ENCODE measurements around the gene HIPK1.
"Not testable (repeated sequence)": the region's sequence is repeated elsewhere in the genome, so short reads cannot be mapped to it uniquely, and the experiment has no call there.

Gene HIPK1

DNA sequence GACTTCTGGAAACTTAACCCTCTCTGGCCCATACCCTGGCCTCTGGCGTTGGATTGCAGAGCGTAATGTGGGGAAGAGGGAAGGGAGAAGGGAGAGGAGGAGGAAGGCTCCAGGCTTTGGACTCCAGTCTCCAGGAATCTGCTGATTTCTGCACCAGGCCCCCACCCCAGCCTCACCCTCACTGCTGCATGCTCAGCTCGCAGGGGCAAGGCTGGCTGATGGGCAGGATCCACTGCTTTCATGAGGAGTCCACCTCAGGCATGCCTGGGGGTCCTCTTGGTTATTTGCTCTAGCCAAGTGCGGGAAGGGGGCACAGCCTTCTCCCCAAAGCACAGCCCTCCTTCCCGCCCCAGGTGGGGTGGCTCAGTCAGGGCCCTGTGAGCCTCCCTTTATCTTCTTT, 53.8 kb downstream of the HIPK1 start:
- no peak for DNase-seq (ENCODE audit: low spot score)

DNA sequence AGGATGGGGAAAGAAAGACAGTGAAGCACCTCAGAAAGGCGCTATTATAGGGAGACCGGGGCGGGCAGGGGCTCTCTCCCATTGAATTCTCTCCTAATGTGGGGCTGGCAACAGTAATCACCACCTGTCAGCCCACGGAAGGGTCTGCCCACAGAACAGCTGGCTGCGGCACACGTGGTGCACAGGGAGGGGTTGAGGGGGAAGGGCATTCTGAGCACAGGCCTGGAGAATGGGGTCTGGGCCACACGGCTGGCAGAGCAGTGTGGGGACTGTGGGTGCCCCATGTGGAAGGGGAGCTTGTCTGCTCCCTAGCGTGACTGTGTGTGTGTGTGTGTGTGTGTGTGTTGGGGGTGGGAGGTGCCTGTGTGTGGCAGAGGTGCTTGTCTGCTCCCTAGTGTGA, 54.3 kb downstream of the HIPK1 start:
- no peak for DNase-seq (ENCODE audit: low spot score)

DNA sequence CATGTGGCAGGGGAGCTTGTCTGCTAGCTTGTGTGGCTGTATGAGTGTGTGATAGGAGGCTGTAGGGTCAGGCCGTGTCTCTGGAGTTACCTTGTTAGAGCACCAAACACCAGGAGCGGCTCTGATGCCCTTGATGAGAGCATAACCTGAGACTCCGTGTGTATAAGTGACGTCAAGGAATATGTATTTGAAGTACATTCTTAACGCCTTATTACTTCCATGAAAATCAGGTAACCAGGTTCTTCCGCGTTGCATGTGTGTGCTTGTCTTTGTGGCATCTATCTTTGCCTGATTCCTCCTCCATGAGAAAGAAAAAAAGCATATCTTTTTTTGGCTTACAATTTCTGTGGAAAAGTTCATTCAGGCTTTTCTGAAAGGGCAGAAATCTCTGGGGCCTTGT, 54.7 kb downstream of the HIPK1 start:
- DNase-seq (ENCODE audit: low spot score): no peak

DNA sequence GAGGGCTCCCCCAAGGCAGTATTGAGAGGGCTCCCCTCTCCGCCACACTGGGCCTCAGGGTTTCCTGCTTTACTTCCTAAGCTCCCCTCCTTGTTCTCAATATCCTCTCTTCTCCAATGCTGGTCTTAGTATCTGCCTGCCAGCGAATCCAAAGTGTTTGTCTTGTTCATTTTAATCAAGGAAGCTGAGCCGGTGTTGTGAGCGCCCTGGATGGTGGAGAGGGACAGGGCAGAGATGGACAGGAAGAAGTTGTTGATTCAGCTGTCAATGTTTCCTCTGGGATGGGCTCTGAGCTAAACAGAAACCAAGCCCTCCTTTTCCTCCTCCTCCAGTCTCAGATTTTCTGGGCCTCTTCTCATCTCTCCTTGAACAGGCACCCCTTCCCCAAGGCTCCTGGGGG, 55.6 kb downstream of the HIPK1 start:
- DNase-seq (ENCODE audit: low spot score): no peak

DNA sequence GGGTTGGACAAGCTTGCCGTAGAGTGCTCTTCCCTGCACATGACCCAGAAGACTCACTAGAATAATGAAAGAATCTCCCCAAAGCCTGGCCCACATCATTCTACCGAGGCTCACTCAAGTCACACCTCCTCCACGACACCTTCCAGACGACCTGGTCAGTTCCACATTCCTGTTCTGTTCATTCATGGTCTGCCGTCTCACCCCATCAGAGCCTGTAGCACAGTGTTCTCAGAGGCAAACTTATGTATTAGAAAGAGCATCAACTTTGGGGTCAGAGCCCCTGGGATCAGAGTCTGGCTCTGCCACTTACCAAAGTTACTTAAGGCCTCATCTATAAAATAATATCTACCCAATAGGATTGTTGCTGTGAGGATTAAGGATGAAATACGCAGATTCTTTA, 57.7 kb downstream of the HIPK1 start:
- no peak for DNase-seq (ENCODE audit: low spot score)

DNA sequence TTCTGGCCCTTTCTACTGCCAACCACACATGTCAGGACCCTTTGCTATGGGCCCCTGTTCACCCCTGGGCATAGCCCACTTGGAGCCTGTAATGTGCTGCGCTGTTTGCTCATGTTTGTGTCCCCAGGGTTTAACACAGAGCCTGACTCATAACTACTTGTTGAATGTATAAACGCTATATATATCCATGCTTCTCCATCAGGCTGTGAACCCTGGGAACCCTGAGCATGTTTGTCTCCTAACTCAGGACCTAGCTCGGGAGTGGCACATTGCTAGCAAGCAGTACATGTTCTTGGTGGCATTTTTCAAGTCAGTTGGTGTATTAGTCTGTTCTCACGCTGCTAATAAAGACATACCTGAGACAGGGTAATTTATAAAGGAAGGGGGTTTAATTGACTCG, 58.1 kb downstream of the HIPK1 start:
- DNase-seq (ENCODE audit: low spot score): no peak

DNA sequence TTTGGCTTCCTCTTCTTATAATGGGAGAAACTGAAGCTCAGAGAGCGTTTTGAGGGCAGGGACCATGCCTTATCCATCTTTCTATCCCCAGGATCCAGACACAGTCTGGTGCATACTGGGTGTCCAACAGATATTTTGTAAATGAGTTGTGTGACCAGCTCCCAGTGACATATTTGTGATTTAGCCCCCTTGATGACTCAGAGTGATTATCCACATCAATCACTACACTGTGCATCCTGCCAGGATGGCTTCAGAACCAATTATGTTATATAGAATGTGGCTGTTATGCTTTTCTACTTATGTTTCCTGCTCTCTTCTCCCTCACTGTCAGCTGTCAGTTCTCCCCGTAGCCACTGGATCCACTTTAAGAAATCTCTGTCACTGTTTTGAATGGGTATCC, 61.4 kb downstream of the HIPK1 start:
- no peak for DNase-seq (ENCODE audit: low spot score)

DNA sequence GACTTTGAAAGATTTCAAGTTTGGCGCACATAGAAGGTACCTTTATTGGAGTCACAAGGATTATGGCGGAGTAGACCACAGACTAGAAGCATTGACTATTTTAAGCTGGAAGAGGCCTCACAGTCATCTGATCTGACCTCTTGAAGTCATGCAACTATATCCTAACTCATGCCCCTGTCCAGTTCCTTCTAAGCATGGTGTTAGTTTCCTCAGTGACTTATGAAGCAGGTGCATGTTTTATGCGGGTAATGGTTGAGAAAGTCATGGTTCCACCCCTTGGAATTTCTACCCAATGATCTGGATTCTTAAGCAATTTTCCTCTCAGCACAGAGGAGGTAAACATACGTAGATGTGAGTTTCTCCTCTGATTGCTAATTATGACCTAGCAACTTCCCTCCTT, 61.8 kb downstream of the HIPK1 start:
- DNase-seq (ENCODE audit: low spot score): no peak

DNA sequence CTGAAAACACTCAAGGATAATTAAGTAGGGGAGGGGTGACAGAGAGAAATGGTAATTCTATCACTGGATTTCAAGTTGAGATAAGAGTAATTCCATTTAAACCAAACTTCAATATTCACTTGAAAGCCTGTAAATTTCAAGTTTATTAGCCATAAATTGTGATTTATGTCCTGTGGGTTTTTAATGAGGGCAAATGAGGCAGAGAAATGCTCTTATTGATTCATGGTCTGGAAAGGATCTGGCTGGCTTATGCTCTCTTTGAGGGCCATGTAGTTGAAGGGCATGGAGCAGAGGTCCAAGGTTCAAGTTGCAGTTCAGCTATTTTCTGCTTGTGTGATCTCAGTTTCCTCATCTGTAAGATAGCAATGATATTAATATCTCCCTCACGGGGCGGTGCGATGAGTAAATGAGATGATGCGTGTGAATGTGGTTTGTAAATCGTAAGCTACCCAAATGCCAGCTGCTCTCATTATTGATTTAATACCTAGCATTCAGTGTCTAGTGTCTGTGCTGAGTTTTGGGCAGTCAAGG, 62.4 kb downstream of the HIPK1 start:
- DNase-seq (ENCODE audit: low spot score): no peak

DNA sequence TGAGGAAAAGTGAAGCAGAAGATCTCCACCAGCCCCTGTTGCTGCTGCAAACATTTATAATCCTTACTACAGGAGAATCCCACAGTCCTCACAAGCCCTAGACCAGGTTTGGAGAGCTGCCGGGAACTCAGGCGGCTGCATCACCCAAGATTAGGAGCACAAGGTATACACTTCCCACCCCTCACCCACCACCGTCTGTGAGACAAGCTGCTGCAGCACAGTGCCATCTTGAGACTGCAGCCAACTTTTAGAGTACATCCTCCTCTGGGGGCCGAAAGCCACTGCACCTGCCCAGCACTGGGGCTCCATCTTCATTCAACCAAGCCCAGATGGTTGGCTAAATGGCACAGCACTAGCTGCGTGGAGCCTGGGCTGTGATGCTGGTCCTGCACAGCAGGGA, 63.9 kb downstream of the HIPK1 start:
- DNase-seq (ENCODE audit: low spot score): no peak

DNA sequence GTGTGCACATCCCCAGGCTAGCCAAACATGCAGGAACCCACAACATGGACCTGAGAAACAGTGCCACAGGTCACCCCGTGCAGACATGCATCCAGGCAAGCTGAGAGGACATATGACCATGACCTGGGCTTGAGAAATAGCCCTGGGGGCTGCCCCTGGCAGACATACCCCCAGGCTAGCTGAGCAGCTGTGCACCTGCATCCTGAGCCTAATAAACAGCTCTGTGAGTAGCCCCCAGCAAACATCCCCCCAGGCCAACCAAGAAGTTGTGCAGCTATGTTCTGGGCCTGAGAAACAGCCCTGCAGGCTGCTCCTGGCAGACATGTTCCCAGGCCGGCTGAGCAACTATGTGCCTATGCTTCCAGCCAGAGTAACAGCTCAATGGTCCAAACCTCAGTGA, 64.6 kb downstream of the HIPK1 start:
- no peak for DNase-seq (ENCODE audit: low spot score)

DNA sequence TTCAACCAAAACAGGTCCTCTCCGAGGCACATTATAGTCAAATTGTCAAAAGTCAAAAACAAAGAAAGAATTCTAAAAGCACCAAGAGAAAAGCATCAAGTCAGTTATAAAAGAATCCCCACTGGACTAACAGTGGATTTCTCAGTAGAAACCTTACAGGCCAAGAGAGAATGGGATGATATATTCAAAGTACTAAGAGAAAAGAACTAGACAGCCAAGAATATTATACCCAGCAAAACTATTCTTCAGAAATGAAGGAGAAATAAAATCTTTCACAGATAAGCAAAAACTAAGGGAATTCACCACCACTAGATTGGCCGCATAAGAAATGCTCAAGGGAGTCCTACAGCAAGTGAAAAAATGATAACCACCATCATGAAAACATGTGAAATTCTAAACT, 66.3 kb downstream of the HIPK1 start:
- no peak for DNase-seq (ENCODE audit: low spot score)

DNA sequence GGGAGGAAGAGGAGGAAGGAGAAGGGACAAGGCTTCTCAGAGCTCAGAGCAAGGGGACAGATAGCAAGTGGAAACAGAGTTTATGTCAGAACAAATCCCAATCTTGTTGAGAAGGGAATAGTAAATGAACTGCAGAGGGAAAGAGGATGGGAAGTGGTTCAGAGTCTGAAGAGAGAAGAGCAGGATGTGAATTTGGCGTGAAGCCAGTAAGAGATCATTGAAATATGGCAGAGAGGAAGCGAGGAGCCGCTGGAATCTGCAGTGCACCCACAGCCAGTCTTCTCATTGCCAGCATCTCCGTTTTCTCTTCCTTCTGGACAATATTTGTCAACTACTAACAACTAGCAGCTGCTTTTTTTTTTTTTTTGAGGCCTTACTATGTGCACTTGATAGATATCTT, 69.2 kb downstream of the HIPK1 start:
- no peak for DNase-seq (ENCODE audit: low spot score)

DNA sequence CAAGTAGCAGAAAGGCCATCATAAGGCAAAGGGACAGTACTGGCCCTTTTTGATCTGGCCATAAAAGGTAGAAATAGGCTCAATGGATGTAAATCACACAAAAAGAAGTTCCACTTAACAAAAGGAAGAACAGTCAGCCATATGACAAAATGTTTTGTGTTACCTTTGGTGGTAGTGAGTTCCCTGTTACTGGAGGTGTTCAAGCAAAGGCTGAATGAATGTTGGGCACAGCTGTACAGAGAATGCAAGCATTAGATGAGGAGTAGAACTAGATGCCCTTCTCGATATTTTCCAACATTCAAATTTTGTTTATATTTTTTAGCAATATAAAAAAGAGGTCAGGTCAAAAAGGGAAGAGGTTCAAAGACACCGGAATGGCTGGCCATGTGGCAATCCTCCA, 70.1 kb downstream of the HIPK1 start:
- DNase-seq (ENCODE audit: low spot score): no peak

DNA sequence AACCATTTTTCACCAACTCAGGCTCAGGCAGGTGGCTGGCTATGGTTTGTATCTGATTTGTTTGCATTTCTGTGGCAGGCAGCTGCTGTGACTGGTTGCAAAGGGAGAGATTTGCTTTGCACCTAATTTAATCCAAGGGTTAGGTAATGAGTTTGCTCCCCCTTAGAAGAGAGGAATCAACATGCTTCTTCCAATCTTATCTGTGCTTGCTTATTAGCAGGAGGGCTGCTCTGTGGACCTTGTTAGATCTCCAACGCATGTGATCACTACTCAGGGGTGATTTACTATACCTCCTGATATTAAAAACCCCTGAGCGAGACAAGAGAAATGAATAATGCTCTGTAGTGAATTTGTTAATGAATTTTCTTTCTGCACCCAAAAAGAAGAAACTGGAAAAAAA, 70.7 kb downstream of the HIPK1 start:
- no peak for DNase-seq (ENCODE audit: low spot score)

DNA sequence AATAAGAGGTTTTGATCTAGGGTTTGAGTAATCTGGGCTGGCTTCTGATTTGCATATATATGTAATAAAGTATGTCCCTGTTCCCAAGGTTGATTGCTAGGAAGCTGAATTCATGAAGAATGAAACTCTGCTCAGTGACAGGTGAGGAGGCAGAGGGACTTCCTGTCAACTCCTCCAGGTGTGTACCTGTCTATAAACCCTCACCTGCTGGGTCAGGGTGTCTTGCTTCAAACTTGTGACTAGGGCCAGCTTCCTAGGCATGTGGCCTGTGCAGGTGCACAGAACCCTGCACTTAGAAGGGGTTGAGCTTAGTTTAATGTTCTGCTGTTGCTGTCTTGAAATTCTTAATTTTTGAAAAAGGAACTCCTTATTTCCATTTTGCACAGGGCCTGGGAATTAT, 71.3 kb downstream of the HIPK1 start:
- no peak for DNase-seq (ENCODE audit: low spot score)

DNA sequence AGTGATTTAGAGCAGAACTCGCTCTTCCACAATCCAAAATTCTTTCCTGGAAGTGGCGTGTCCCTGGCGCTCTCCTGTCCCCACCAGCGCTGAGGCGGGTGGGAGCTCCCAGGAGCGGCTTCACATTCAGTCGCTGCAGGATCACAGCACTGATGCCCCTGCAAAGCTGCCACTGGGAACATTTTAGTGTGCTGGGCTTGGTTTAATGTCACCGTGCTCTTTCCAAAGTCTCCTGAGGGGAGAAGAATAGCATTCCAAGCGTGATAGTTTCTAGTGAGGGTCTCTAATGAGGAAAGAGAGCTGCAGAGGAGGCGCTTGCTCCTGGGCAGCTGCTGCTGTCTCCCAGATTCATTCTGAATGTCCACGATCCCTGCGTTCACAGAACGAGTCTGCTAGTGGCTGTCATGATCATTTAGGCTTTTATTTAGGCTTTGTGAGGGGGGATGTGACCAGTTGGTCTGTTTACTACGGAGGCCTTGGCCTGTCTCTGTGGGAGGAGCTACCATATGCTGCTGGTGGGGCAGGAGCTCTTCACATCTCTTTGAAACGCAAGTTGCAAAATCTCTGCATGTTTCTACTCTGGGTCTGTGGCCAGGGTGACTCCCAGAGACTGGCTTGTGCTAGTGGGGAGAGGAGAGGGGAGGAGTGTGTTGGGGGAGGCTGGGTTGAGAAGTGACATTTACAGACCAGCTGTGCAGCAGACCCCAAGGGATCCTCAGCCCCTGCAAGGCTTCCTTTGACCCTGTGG, 73.5 kb downstream of the HIPK1 start:
- no peak for DNase-seq (ENCODE audit: low spot score)

DNA sequence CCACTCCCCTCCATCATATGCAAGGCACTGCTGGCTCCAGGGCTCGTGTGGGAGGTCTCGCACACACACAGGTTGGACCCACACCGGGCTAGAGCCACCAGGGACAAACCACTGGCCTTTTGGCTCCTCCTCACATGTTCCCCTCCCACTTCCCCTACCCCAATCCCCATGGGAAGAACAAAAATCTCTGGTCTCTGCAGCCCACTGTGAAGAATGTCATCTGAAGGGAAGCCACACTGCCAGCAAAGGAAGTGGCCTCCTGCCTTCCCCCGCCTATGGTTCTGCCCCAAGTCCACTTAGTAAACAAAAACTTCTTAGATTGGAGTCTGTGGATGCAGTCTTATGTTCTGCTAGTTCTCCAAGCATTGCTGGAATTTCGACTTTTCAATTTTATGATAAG, 74.3 kb downstream of the HIPK1 start:
- DNase-seq (ENCODE audit: low spot score): no peak

DNA sequence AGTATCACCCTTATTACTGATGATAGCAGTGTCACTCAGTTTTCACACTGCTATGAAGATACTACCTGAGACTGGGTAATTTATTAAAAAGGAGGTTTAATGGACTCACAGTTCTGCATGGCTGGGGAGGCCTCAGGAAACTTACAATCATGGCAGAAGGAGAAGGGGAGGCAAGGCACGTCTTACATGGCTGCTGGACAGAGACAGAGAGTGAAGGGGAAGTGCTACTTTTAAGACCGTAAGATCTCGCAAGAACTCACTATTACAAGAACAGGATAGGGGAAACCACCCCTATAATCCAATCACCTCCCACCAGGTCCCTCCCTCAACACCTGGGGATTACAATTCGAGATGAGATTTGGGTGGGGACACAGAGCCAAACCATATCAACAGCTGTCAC, 77.7 kb downstream of the HIPK1 start:
- DNase-seq (ENCODE audit: low spot score): not testable (repeated sequence)

DNA sequence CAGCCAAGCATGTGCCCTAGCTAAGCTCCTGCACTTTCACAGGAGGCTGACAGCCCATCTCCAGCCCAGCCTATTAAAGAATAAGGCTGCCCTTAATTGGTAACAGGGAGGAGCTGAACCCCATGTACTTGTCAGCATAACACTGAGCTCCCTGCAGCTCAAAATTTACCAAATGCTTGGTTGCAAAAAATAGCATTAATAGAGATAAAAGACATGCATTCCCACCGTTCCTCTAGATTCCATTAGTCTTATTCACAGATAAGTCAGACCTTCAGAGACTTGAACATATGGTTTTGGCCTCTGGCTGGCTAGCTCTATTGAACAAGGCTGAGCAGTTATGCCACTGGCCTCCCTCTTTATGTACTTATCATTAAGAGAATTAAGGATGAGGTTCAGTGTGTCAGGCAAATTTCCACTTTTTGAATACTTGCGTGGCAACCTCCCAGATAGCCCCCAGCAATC, 79.4 kb downstream of the HIPK1 start:
- no peak for DNase-seq (ENCODE audit: low spot score)

DNA sequence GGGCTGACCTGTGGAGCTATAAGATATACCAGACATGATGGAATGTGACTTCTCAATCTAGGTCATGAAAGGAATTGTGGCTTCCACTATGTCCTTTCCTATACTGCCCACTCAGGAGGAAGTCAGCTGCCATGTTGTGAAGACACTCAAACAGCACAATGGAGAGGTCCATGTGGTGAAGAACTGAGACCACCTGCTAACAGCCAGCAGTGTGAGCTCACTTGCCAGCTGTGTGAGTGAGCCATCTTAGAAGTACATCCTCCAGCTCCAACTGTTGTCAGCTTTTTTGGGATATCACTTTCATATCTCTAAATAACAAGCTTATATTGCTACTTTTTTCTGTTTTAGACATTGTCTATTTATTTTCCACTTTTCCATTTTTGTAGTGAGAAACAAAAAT, 79.9 kb downstream of the HIPK1 start:
- DNase-seq (ENCODE audit: low spot score): no peak

DNA sequence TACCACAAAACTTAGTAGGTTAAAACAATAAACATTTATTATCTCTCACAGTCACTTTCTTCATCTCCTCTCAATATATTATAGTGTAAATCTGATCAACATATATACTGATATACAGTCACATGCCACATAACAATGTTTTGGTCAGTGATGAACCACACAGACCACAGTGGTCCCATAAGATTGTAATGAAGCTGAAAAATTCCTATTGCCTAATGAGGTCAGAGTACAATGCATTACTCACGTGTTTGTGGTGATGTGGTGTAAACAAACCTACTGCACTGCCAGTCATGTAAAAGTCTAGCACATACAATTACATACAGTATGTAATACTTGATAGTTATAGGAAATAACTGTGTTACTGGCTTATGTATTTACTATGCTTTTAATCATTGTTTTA, 80.3 kb downstream of the HIPK1 start:
- no peak for DNase-seq (ENCODE audit: low spot score)

DNA sequence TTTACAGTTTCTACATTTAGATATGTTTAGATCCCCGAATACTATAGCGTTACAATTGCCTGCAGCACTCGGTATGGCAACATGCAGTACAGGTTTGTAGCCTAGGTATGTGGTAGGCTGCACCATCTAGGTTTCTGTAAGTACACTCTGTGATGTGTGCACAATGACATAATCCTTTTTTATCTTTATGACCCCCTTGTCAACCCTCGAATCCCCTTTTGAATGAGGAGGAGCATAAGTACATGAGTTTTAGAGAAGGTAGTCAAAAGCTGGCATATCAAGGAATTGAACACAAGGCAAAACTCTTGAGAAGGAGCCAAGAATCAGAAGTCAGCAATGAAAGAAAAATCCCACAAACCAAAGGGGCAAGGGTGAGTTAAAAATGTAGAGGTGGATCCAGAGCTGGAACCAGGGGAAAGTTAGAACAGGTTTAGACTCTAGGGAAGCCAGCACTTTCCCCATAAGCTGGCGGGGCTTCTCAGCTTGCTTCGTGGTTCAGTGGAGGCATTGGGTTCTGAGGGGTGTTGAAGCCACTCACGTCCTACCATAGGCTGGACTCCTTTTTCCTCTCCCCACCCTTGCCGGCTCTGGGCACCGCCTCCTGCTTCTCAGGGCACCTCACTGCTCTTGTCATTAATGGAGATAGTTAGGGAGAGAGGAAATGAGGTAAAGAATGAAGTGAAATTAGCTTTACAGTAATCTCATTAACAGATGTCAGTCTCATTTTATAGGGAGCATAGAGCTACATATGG, 81.5 kb downstream of the HIPK1 start:
- no peak for DNase-seq (ENCODE audit: low spot score)

DNA sequence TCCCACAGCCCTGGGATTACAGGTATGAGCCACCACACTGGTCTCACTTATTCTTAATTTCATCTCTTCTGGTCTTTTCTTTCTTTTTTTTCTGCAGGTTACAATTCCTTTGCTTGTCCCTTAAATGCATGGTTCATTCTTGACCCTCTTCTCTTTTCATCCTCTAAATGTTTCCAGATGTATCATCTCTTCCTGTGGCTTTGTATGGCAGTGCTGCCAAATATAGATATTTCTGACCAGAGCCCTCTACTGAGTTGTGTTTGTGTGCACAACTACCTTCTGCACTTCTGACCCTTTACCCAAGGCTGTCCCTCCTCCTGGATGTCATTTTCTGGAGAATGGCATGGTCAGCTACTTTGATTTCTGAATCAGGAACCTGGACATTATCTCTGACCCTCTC, 82.7 kb downstream of the HIPK1 start:
- no peak for DNase-seq (ENCODE audit: low spot score)

All from CD4-positive, alpha-beta T cell treated with Interleukin-2 at 100 ng/mL for 4 hours (primary cell).